Pulmonary artery endothelial cell (primary cell): Measurements from ENCODE around the gene FLT3. TPM values are rescaled to one million over a fixed set of nuclear protein-coding genes. Genes with fewer than 3 reads are reported as not detected.

Experiments
- DNase-seq: peaks from one replicate; pipeline ENCODE4 v3.0.0-alpha.2; 2011; ENCODE audit warnings: low read depth, low spot score
- total RNA-seq: library from RNA; depleted of rRNA; stranded (reverse); fragments of >200 nt; gene quantifications from 2 replicates; pipeline ENCODE4 v1.2.3, GENCODE V29; 2014

The FLT3 gene
- total RNA-seq, 1 donor from 2014 or later, result not detected

DNA sequence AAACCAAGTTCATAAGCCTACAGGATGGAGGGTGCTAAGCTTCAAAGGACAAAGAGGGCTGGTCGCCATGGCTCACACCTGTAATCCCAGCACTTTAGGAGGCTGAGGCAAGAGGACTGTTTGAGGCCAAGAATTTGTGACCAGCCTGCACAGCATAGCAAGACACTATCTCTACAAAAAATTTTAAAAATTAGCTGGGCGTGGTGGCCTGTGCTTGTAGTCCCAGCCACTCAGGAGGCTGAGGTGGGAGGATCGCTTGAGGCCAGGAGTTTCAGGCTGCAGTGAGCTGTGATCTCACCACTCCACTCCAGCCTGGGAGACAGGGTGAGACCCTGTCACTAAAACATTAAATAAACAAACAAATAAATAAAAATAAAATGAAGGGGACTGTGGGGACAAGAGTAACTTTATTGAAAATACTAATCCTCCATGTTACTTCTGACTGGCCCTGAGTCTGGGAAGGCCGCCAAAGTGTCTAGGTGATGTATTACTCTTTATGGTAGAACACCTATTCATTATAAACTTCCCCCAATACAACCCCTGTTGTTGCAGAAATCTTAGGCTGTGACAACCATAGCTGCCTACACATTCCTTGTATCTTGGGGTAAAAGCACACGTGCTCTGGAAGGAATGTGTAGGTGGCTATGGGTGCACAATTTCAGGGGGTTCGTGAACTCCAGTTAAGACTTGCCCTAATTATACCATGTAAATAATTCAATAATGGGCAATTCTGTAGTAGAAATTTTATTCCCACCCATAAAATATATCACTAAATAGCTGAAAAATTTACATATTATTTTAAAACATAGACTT, 97.3 kb downstream of the FLT3 start:
- DNase-seq, result no peak

DNA sequence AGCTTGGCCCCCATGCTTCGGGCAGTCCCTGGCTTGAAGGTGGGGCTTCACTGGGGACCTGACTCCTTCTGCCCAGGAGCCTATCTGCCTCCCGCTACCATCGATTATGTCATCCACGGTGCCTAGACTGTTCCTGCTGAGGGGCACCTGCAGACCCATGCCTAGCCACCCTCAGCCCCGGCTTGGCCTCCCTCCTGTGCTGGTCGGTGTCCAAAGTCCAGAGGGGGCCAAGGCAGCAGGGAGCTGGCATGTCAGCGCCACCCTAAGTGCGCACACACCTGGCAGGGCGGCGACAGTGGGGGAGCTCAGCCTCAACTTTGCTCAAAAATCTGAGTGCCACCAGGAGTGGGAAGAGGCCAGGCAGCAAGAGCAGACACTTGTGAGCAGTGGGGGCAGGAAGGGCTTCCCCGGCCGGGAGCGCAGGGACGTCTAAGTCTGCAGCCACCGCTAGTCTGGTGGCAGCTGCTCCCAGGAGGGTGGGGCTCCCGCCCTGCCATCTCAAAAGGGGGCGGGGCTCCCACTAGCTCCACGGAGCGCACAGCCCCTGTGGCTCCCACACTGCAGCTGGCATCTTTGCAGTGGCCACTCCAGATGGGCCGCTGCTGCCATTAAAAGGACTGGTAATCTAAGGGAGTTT, 98.4 kb downstream of the FLT3 start:
- no peak for DNase-seq

DNA sequence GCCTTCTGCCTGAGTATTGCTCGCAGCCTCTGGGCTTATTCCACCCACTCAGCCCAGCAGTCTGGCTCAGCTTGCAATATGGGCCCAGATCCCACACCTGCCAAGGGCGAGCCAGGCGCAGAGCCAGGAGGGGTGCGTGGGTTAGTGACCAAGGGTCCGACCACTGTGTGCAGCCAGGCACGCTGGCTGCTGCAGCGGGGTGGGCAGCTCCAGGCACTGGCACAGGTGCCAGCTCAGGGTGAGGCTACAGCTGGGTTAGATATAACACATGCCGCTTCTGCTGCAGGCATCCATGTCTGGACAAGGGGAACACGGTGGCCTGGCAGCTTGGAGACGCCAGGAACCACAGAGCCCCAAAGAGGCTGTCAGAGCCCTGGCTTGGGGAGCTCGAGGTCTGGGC, 99.3 kb downstream of the FLT3 start:
- no peak for DNase-seq

DNA sequence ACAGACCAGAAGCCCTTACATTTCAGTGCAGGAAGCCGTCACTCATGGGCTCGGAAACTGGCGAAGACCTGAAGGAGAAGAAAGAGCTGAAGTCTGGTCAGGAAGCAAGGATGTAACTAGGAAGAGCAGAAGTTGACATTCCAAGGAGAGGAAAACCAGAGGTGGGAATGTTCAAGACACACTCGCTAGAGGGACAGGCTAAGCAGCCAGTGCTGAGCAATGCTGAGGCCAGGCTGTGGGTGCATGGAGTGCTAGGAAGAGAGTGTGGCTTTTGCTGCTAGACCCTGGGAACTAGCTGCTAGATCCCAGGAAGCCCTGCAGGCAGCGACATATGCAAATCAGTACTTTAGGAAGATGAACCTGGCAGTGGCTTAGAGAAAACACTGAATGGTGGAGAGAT, 99.8 kb downstream of the FLT3 start:
- DNase-seq, result no peak

DNA sequence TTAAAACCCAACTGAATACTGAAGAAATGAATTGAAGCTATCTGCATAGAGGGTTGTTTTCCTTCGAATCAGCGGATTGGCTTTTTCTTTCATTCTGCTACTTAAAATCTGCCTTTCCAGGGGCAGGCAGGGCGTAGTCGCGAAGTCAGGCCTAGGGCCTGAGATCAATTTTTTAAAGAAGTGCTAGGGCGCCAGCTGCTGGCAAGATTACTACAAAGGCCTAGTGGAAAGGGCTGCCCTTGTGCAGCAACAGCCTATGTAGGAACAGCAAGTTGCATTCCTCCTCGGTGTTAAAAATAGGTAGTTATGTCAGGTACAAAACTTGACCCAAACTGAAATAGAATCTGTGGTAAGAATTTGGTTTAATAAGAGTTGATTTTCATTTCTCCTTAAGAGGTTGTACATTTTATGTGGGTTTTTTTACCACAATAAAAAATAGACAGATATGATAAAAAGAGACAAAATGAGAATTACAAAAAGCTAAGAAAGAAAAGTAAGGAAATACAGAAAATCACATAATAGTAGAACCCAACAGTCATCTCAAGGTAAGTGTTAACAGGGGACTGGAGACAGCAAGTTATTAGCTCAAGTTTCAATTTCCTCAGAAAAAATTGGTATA, 102.4 kb downstream of the FLT3 start:
- DNase-seq, result no peak

DNA sequence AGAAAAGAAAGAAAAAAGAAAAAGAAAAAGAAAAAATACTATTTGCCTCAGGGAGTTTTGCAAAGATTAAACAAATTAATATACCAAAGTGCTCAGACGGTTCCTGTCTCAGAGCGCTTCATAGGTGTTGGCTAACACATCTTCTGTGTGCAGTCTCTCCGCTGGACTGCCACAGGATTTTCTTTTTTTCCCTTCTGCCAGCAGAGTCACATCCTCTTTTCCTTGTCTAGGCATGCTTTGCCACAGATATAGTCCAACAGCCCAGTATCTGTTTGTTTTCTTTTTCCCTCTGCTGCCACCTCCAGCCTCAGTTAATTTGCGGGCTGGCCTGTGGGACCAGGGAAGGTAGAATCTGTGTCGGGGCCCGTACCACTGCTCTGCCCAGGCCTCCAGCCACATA, 108.5 kb downstream of the FLT3 start:
- no peak for DNase-seq

DNA sequence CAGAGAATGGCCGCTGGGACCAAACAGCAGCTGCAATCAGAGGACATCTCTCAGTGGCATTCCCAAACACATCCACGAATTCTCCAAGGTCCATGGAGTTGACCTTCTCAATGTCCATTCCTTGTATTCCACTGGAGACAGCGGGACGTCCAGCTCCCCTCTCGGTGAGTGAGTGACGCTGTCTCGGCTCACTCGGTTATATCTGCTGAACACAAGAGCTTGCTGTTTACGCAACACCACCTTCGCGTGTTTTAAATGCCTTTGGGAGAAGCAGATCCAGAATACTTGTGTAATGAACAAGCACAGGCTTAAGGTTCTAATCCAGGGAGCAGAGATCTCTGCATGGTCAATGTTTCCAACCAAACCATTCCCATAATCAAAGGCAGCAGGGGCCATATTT, 111.9 kb downstream of the FLT3 start, which contains the start of gene URAD:
URAD (minus strand) TSS at position 174 of the 400 bp plus-strand sequence; CDS start at position 118, 56 bp downstream.
- DNase-seq, result no peak

DNA sequence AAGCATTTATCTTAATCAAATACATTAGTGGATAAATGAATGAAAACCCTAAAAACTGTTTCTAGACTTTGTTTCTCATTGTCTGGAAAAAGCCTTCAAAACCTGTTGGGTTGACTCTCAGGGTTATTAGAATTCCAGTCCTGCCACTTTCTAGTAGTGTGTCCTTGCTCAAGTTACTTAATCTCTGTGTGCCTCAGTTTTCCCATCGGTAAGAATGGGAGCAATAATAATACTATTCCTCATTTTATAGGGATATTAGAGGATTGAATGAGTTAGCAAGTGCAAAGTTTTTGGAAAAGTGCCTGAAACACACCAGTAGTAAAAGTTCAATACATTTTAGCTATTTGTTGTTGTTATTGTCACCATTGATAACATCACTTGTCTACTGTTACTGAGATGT, 114.8 kb downstream of the FLT3 start:
- DNase-seq, result no peak

DNA sequence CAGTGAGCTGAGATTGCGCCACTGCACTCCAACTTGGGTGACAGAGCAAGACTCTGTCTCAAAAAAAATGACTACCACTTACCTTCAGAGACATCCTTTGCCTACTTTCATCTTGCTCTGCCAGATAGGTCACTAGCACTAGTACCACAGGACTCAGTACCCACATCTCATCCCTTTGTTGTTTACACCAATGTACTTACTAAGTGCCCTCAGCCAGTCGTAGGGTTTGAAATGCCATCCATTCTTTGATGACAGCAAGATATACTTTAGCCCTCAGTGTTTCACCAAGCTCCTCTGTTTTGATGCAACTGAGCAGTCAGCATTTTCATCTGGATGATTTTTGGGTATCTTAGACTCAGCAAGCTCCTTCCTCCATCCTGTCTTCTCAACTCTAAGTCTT, 118.0 kb downstream of the FLT3 start:
- DNase-seq, result no peak

DNA sequence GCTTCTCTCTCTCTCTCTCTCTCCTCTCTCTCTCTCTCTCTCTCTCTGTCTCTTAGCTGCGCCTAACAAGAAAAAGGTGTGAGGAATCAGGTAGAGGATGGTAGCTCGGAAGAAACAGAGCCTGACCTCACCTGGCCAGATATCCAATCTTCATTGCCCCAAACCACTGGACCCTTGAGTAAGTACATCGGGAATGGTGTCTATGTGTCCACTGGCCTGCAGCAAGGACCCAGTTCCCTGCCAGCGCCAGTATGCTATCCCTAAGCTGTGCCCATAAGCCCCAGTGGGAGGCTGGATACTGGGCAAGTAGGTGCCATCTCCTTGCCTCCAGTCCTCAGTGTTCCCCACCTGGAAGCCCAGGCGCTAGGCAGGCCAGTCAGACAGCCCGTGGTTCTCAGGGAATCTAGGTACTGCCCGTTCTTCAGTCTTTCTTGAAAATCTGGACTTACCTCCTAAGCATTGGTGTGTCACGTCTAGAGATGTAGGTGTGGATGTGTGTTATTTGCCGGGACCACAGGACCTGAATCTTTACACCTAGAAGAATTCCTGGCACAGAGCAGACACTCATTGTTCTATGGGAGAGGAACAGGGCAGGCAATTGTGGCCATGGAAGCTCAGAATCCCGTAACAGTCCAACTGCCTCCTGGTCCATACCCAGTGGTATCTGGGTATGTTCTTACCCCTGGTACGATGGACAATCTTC, 119.2 kb downstream of the FLT3 start:
- DNase-seq, result no peak

DNA sequence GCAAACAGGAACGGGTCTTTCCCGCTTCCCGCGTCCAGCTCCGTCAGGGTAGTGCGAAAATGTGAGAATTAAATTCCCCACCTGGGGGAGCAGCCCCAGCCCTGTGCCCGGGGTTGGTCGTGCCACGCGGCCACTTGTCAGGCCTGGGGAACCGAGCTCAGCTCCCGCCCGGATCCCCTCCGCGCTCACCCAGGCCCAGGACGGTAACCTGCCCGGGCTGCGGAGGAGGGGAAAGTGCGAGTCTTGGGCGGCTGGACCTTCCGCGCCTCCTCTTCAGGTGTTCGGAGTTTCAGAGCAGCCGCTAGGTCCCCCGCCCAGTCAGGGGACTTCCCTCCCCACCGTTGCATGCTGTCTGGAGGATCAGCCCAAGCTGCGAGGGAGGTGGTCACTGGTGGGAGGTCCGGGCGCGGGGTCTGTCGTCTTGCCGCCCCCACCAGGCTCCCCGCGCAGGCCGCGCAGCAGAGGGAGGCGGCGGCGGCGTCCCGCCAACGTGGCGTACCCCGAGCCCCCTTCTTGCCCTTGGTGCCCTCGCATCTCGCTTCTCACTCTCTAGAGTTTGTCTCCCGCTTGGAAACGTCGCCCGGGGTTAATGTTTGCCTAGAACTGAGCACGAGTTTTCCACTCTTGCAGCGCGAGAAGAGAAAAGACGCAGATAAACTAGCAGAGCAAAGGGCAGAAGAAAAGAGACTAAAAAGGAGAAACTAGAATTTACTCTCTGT, 119.9 kb downstream of the FLT3 start:
- no peak for DNase-seq

DNA sequence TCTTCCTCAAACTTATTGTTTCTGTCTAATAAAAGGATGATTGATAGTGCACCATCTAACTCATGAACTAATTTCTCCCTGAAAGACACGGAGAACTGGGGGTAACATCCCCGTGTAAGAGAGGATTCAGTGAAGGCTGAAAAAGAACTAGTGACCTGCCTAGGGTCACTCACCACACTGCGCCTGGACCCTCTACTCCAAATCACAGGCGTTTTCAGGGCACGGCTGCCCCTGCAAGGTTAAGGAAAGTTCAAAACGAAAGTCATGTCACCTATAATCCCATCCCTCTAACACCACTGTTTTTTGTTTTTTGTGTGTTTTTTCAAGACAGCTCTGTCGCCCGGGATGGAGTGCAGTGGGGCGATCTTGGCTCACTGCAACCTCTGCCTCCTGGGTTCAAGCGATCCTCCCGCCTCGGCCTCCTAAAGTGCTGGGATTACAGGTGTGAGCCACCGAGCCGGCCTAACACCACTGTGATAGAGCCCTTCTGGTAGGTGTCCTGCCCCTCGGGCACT, 120.6 kb downstream of the FLT3 start:
- DNase-seq, result no peak

DNA sequence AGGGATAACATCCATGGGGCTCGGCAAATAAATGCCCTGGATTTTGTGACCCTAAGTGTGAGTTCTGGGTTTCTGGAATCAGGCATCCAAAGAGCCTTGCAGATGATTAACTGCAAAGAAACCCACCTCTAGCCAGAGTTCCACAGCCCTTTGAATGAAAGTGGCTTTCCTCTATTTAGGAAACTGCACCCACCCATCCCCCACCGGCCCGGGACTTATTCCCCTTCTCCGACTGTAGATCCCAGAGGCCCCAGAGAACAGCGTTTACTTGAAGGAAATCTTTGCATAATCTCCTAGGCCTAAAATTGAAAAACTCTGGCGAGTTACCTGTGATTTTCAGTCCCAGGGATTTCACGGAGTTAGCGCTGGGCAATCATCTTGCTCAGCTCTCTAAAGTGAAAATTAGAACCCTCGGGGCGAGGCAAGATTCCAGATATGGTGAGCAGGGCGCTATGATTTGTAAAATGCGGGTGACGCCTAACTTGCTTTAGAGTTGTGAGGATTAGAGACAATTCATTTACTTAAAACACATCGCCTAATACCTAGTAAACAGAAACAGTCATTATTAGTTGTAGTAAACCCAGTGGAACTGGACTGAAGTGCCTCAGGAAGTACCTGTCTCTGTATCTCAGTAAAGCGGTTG, 121.3 kb downstream of the FLT3 start:
- no peak for DNase-seq

DNA sequence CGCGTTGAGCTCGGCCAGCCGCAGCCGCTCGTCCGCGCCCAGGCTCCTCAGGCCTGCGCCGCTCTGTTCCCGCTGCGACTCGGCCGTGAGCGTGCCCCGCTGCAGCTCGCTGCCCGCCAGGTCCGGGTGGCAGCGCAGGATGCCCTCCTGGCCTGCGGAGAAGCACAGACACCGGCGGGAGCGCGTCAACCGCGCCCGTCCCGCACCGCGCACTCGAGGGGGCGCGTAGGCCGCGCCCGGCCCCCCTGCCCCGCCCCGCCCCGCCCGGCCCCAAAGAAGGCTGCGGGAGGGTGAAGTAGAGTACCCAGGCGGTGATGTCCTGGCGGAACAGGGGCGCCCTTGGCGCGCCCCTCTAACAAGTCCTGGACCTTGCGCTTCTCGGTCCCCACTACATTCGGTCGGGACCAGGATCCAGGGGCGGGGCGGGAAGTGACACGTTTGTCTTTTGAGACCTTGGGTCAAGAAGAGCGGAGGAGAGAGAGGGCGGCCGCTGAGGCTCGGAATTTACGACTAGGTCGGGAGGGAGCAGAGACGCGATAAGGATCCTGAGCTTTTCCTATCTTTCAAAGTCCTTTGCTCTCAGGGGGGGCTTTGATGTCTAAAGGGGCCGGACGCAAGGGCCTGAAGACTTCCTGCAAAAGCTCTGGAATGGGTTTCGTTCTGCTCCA, 121.9 kb downstream of the FLT3 start:
- no peak for DNase-seq

DNA sequence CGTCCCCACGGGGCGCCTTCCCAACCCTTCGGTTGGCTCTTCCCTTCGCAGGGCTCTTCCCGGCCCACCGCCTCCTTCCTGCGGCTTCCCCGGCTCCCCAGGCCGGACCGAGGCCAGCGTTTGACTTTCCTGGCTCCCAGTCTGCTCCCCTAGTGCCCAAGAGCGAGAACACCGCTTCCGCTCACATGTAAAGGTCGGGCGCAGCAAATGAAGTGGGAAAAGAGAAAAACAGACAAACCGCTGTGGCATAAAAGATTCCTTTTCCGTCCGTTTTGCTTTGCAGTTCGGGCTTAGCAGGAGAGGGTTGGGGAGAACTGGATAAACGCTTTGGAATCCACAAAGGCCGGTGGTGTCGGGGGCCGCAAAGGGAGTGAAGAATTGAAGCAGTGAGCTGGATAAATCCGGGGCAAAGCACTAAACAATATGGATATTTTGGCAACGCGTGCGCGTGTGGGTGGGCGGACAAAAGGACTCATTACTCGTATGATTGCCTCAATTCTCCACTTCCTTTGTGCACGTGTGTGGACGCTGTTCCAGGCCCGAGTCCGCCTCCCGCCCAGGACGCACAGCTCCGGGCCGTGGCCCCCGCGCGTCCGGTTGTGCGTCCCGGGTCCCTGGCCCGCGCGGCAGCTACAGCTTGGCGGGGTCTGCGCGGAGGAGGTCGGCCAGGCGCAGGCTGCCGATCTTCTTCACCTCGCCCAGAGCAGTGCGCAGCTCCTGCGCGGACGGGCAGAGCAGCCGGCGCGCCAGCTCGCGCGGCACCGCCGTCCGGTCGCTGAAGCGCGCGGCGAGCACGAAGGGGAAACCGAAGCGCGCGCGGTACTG, 122.7 kb downstream of the FLT3 start:
- DNase-seq, result no peak

DNA sequence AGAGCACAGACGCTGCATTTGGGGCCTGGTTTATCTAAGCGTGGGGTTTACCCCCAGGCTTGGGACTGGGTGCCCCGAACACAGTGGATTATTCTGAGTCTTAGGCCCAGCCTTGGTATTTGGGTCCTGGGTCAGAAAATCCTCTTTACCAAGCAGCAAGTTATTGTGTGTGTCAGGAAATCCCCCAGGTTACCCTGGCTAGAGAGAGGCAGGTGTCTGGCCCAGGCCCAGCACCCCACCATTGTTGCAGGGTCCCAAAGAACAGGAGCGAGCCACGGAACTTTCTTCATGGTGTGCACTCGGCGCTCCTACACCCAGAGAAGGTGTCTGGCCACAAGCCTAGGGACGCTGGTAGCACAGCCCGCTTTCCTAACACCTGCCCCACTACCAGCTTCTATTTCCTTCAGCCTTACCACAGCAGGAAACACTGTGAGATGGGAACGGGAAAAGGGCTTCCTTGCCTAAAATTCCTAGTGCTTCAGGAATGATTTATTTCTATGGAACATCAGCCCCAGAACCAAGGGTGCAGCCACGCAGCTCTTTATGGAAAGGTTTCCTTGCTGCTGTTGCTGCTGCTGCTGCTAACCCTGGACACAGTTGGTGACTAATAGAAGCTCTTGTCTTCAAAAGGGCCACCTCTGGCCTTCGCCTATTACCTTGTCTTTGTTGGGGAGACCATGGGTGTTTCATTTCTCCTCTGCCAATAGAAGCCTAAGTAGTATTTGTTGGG, 123.8 kb downstream of the FLT3 start:
- no peak for DNase-seq

DNA sequence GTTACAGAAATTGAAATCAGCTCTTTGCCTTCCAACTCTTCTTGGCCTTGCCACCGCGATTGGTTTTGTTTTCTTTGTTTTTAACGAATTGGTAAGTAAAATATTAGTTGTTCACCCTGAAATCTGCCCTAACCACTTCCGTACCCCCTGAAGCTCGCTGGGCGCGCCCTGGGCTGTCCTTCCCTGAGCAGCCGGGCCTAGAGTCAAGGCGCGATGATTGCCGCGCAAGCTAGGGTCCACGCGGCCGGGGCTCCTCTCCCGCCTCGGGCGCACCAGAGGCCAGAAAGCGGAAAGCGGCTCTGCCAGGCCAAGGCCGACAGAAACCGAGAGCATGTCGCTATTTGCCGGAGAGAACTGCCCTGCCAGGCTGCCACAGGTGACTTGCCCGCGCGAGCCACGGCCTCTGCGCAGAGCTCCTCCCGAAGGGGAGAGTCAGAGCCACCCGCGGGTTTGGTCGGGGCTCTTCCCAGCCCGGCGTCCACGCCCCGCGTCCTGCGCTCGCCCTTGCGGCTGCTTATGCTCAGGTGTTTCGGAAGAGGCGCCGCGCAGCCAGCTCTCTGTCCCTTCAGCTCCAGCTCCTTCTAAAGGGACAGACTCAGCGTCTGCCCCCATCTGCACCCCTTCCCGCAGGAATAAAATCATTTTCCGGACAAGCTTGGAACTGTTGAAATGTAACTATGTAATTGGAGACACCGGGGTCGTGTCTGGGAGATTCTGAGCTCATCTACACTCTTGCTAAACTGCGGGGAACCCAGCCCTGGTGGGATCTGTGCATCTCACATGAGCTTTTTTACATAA, 124.6 kb downstream of the FLT3 start:
- no peak for DNase-seq
